T-helper 2 cell treated with Interferon-gamma antibody and Interleukin-4, amounts not matched to agents 100 ng/mL and 5 ng/mL, for 36 hours (primary cell): Measurements from ENCODE around the gene ATP9A. TPM values are rescaled to one million over a fixed set of nuclear protein-coding genes. Genes with fewer than 3 reads are reported as not detected.
"Not testable (repeated sequence)": the region's sequence is repeated elsewhere in the genome, so short reads cannot be mapped to it uniquely, and the experiment has no call there.

ENCODE experiments used
- intact Hi-C: fragments of 100-400 bp; cut with micrococcal nuclease; formaldehyde crosslinking; loops from one replicate; pipeline ENCODE4 v1.15.1; 2023
- total RNA-seq: library from RNA; stranded (reverse); gene quantifications from 2 replicates; pipeline ENCODE4 v1.2.3, GENCODE V29; 2022

ATP9A gene, protein sequence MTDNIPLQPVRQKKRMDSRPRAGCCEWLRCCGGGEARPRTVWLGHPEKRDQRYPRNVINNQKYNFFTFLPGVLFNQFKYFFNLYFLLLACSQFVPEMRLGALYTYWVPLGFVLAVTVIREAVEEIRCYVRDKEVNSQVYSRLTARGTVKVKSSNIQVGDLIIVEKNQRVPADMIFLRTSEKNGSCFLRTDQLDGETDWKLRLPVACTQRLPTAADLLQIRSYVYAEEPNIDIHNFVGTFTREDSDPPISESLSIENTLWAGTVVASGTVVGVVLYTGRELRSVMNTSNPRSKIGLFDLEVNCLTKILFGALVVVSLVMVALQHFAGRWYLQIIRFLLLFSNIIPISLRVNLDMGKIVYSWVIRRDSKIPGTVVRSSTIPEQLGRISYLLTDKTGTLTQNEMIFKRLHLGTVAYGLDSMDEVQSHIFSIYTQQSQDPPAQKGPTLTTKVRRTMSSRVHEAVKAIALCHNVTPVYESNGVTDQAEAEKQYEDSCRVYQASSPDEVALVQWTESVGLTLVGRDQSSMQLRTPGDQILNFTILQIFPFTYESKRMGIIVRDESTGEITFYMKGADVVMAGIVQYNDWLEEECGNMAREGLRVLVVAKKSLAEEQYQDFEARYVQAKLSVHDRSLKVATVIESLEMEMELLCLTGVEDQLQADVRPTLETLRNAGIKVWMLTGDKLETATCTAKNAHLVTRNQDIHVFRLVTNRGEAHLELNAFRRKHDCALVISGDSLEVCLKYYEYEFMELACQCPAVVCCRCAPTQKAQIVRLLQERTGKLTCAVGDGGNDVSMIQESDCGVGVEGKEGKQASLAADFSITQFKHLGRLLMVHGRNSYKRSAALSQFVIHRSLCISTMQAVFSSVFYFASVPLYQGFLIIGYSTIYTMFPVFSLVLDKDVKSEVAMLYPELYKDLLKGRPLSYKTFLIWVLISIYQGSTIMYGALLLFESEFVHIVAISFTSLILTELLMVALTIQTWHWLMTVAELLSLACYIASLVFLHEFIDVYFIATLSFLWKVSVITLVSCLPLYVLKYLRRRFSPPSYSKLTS
- total RNA-seq, result 0.59 and 1.1 TPM in 2 replicates

- intact Hi-C loops, result no loop called here
Observed at GRCh38 chr20:51767867-51768758, at the start of gene ATP9A. ATP9A (minus strand) TSS chr20:51768390; CDS start chr20:51768369, 21 bp downstream.

DNA sequence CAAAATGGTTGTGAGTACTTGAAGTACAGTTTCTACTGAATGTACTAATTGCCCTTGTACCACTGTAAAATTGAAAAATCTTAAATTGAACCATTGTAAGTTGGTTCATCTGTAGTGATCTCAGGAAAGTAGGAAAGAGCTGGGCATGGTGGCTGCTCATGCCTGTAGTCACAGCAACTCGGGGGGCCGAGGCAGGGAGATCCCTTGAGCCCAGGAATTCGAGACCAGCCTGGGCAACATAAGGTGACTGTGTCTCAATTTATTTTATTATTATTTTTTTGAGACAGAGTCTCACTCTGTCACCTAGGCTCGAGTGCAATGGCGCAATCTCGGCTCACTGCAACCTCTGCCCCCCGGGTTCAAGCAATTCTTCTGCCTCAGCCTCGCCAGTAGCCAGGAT, 48.7 kb upstream of the ATP9A start:
- intact Hi-C loops, result not testable (repeated sequence)

GRCh38 chr20:51815383-51816076, 47.3 kb upstream of the ATP9A start:
- intact Hi-C loops, result no loop called here

GRCh38 chr20:51812861-51813260, 44.7 kb upstream of the ATP9A start:
- intact Hi-C loops, result no loop called here

DNA sequence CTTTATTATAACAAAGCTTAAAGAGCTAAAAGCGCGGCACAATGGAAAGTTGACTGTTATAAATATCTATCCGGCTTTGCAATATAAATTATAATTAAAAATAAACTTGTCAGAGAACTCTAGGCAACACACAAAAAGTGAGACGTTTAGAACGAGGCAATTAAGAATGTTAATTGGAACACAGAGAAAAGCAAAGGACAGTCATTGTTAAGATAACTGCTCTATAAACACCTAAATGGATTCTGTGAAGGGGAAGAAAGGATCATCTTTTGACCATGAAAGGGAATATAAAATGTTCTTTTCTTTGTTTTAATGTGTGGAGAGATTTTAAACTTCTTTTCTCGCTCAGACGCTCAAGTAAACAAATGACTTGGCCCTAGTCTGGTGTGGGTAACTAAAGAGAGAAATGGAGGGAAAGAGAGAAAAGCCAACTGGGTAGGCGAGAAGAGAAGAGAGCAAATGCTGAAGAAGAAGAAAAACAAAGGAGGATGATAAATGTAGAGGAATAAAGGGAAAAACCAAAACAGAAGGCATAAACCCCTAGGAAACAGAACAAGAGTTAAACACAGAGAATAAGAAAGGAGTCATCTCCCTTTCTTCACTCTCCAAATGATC, 43.4 kb upstream of the ATP9A start:
- intact Hi-C loops, result no loop called here

GRCh38 chr20:51811042-51811355, 42.8 kb upstream of the ATP9A start:
- intact Hi-C loops, result no loop called here

- intact Hi-C loops, result no loop called here
Observed at GRCh38 chr20:51810155-51811041, 42.2 kb upstream of the ATP9A start.

DNA sequence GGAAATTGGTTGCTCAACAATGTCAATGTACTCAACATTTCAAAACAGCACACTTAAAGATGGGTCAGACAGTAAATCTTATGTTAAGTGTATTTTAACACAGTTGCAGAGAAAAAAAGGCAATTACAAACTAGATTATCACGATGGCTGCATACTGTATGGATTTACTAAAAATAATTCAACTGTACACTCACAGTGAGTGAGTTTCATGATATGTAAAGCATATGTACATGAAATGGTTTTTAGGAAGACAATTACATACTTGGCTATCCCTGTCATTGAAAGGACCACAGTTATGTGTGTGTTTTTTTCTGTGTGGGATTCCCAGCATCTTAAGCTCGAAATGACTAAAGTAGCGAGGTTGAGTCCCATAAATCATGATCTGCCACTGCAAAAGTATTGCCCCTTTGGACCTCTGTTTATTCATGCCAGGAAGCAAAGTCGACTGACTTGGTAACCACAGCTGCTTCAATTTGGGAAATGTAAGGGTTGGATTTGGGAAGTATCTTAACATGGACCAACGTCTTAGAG, 39.6 kb upstream of the ATP9A start:
- intact Hi-C loops, result no loop called here

- intact Hi-C loops, result no loop called here
Observed at GRCh38 chr20:51804754-51805153, 36.6 kb upstream of the ATP9A start.

GRCh38 chr20:51803148-51803854, 35.1 kb upstream of the ATP9A start:
- intact Hi-C loops, result no loop called here

DNA sequence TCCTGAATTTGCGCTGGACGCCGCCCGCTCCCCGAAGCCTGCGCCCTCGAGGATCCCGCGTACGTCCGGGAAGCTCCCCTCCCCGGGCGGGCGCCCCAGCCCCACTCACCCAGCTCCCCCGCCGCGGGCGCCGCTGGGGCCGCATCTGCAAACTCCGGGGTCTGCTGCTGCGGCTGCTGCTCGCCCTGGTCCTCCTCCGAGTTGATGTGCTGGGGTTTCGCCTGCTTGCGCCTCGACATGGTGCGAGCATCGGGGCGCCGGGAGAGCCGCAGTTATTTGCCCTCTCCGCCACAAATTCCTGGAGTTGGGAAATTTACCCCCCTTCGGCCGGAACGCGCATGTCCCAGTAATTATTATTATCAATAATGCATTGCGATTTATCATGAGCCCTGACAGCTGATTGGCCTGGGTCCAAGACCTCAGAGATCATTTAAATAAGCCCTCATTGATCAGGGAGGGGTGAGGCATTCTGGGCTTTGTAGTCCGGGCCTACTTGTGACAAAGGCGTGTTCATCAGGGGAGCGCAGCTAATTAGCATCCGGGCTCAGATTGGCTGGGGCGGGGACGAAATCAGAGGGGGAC, 34.1 kb upstream of the ATP9A start, which contains the start of gene SALL4:
Gene SALL4 (minus strand): TSS at position 352 of the 582 bp plus-strand sequence. CDS start 113 bp downstream, at position 239.
- intact Hi-C loops, result no loop called here

GRCh38 chr20:51801823-51802123, 33.6 kb upstream of the ATP9A start:
- intact Hi-C loops, result loop anchor here (2.0 kb wide), 1 partner anchor 281 kb away; no protein-coding TSS in a partner anchor

GRCh38 chr20:51801122-51801822, 33.1 kb upstream of the ATP9A start:
- intact Hi-C loops, result loop anchor here (2.0 kb wide), 1 partner anchor 282 kb away; no protein-coding TSS in a partner anchor

- intact Hi-C loops, result loop anchor here (2.0 kb wide), 1 partner anchor 282 kb away; no protein-coding TSS in a partner anchor
Observed at GRCh38 chr20:51800872-51801121, 32.6 kb upstream of the ATP9A start.

- intact Hi-C loops, result loop anchor here (2.0 kb wide), 1 partner anchor 283 kb away; no protein-coding TSS in a partner anchor
Observed at GRCh38 chr20:51800060-51800871, 32.1 kb upstream of the ATP9A start.

GRCh38 chr20:51799401-51799860, 31.2 kb upstream of the ATP9A start:
- intact Hi-C loops, result no loop called here
